ENCODE data around the gene CDK6. TPM values are rescaled to one million over a fixed set of nuclear protein-coding genes. Genes with fewer than 3 reads are reported as not detected.

CDK6 gene
- total and polyA plus RNA-seq, 2 experiments from 2014 or later, result 28.7 to 81.6 TPM

DNA sequence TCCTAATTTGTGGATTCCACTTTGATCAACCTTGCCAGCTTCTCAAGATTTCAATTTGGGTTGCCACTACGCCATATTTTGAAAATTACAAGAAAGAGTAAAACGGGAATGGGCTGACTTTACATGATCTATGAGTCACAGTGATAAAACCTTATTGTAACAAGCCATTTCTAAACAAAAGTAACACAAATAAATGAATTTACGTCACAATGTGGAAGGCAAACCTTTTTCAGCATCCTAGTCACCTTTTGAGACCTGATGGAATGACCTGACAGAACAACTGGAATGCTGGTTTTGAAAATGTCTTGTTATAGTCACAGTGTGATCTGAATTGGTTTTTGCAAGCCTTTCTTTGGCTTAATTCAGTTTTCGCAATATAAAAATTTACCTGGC lies 85.9 kb downstream of the CDK6 start:
- TF ChIP-seq, protein P1, sequence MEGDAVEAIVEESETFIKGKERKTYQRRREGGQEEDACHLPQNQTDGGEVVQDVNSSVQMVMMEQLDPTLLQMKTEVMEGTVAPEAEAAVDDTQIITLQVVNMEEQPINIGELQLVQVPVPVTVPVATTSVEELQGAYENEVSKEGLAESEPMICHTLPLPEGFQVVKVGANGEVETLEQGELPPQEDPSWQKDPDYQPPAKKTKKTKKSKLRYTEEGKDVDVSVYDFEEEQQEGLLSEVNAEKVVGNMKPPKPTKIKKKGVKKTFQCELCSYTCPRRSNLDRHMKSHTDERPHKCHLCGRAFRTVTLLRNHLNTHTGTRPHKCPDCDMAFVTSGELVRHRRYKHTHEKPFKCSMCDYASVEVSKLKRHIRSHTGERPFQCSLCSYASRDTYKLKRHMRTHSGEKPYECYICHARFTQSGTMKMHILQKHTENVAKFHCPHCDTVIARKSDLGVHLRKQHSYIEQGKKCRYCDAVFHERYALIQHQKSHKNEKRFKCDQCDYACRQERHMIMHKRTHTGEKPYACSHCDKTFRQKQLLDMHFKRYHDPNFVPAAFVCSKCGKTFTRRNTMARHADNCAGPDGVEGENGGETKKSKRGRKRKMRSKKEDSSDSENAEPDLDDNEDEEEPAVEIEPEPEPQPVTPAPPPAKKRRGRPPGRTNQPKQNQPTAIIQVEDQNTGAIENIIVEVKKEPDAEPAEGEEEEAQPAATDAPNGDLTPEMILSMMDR (IDR thresholded peaks at IDR 0.05; ENCODE audit: low read depth, low read length), result no peak
- H3K27ac ChIP-seq, result no peak overlapping the region
- no peak for DNase-seq (ENCODE audit: low read depth in 1 of 2, low spot score in 1 of 2)

DNA sequence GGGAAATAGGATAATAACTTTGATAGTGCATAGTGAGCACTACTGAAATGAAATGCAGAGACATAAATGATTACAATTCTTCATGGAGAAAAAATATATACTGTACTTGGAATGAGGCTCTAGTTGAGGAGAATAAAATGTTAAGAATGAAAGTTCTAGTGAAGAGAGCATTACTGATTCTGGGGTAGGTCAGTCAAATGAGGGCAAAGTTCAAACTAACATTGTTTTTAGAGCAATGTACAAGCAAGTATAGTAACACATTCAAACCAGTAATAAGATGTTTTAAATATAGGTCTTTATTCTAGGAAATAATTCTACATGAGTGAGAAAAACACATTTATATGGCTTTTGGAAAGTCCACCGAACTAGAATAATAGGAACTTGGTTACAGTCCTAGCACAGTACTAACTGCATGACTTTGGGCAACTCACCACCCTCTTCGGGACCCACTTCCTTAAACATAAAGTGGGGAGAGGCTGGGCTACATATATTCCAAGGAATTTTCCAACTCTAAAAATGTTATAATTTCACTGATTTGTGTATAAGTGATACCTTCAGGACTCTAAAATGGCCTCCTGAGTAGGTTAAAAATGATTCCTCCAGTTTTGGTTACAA lies 86.4 kb downstream of the CDK6 start:
- no peaks in the 10 kb centered on the region for H3K36me3 ChIP-seq
- H3K9me3 ChIP-seq (ENCODE audit: low read depth), result no peaks in the 10 kb centered on the region
- DNase-seq (ENCODE audit: low read depth in 1 of 2, low spot score in 1 of 2), result no peak
- H3K4me1 ChIP-seq (ENCODE audit: low read depth), result no peaks in the 10 kb centered on the region
- TF ChIP-seq, protein P1 (IDR thresholded peaks at IDR 0.05; ENCODE audit: low read depth, low read length), result no peak
- H3K27me3 ChIP-seq, result no peaks in the 10 kb centered on the region
- no peak overlapping the region for H3K4me3 ChIP-seq
- H3K27ac ChIP-seq, result no peak overlapping the region

More for the DNA sequence above, 85.9 kb downstream of the CDK6 start:
- Histone ChIP-seq H3K36me3 (no peaks in the 10 kb centered on the region), H3K4me3 (no peak overlapping the region), H3K9me3 (ENCODE audit: low read depth) (no peaks in the 10 kb centered on the region), H3K27me3 (no peaks in the 10 kb centered on the region), H3K4me1 (ENCODE audit: low read depth) (no peaks in the 10 kb centered on the region)

DNA sequence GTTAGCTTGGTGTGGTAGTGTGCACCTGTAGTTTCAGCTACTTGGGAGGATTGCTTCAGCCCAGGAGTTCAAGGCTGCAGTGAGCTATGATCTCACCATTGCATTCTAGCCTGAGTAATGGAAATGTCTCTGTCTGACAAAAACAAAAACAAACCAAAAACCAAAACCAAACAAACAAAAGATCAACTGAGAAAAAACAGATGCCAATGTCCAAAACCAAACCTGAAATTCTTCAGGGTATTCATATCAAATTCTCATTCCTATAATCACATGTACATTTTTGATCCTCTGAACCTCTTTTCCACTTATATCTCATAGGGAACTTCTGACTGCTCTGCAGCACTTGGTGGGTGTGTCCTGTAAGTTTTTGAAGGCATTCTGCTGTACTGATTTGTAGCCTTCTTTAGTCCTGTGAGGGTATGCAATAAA lies 87.0 kb downstream of the CDK6 start:
- H3K9me3 ChIP-seq (ENCODE audit: low read depth), result no peaks in the 10 kb centered on the region
- DNase-seq (ENCODE audit: low read depth in 1 of 2, low spot score in 1 of 2), result no peak
- no peak overlapping the region for H3K27ac ChIP-seq
- no peak overlapping the region for H3K4me3 ChIP-seq
- TF ChIP-seq, protein P1 (IDR thresholded peaks at IDR 0.05; ENCODE audit: low read depth, low read length), result no peak
- H3K36me3 ChIP-seq, result no peaks in the 10 kb centered on the region
- H3K4me1 ChIP-seq (ENCODE audit: low read depth), result no peaks in the 10 kb centered on the region
- H3K27me3 ChIP-seq, result no peaks in the 10 kb centered on the region

DNA sequence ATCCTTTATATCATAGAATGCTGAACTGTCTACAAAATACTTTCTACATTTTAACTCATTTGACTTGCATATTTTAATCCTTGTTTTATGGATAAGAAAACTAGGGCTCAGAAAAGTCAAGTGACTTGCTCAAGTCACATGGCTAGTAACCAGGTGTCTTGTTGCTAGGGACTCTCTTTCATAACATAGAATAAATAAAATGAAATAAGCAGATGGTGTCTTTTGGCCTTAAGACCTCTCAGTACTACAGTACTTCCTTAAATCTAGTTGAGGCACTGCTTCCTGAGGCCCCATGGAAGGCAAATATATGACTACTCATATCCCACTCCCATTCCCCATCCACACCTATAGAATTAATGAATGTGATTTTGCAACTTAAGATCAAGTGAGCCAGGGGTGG lies 87.9 kb downstream of the CDK6 start:
- Histone ChIP-seq H3K27ac (no peak overlapping the region), H3K4me3 (no peak overlapping the region), H3K36me3 (no peaks in the 10 kb centered on the region), H3K27me3 (no peaks in the 10 kb centered on the region), H3K4me1 (ENCODE audit: low read depth) (no peaks in the 10 kb centered on the region), H3K9me3 (ENCODE audit: low read depth) (no peaks in the 10 kb centered on the region)
- no peak for DNase-seq (ENCODE audit: low read depth in 1 of 2, low spot score in 1 of 2)
- TF ChIP-seq, protein P1 (IDR thresholded peaks at IDR 0.05; ENCODE audit: low read depth, low read length), result no peak

DNA sequence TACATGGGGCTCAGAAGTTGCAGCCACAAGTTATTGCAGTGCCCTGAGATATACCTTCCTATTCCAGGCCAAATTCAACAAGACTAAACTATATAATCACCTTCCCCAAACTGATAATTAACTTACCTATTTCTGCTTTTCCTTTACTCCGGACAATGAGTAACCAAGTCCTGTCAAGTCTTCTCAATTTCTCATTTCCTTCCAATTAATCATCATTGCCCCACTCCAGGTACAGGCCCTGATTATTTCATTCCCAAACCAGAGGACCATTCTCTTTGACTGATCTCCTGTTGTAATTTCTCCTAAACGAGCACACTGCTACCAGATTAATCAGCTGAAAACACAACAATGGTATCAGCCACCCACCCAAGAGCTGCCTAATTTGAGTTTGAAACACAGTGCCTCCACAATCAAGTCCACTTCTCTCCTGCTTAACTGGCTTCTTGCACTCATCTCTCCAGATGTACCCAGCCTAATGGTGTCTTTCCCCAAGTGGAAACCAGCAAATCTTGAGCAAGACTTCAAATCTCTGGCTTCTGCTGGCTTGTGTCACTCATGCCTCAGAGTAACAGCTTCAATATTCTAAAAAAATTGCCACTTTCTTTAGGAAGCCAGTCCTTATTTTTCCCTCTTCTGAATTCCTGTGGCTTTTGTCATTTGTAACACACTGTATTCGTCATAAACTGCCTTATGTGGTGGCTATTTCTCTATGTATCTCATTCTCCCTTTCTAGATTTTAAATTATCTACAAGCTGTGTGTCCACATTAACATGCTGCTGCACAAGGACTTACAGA lies 89.1 kb downstream of the CDK6 start:
- no peak for DNase-seq (ENCODE audit: low read depth in 1 of 2, low spot score in 1 of 2)
- H3K4me3 ChIP-seq, result no peak overlapping the region
- TF ChIP-seq, protein P1 (IDR thresholded peaks at IDR 0.05; ENCODE audit: low read depth, low read length), result no peak
- H3K4me1 ChIP-seq (ENCODE audit: low read depth), result no peaks in the 10 kb centered on the region
- H3K36me3 ChIP-seq, result no peaks in the 10 kb centered on the region
- H3K9me3 ChIP-seq (ENCODE audit: low read depth), result no peaks in the 10 kb centered on the region
- H3K27me3 ChIP-seq, result no peaks in the 10 kb centered on the region
- H3K27ac ChIP-seq, result no peak overlapping the region
